IMR-90 (cell line): ENCODE data around the gene MS4A12. TPM values are rescaled to one million over a fixed set of nuclear protein-coding genes. Genes with fewer than 3 reads are reported as not detected.

ENCODE experiments used
- ATAC-seq: fragments of 200-7000 bp; cut with Tn5 transposase; 2 replicates; pipeline ENCODE4 v1.9.1; 2020; ENCODE audit warnings: low read depth, mild to moderate bottlenecking, moderate library complexity
- BruUV-seq: library from RNA; stranded (reverse); fragments of 400-500 nt; replicated peaks from 2 replicates; lab custom pipeline; 2021; lab: Mats Ljungman, UMichigan
- CTCF ChIA-PET: fragments of 300-600 bp; formaldehyde crosslinking; extraction: SDS; loops from one replicate; lab custom pipeline; 2021; ENCODE audit warnings: antibody characterized with exemption; lab: Yijun Ruan, JAX
- POLR2A ChIA-PET: fragments of 300-600 bp; sonication (Branson Sonifier 250); formaldehyde crosslinking; loops from one replicate; lab custom pipeline; 2022; ENCODE audit warnings: antibody characterized with exemption; ENCODE audit not compliant: unreplicated experiment; lab: Charles Lee
- DNase-seq: peaks from one replicate; pipeline ENCODE4 v3.0.0; 2013
- H2AFZ ChIP-seq: replicated peaks from 2 replicates; pipeline ENCODE3; 2013; ENCODE audit warnings: low read length, mild to moderate bottlenecking; ENCODE audit not compliant: poor library complexity
- H2AK5ac ChIP-seq: 2 replicates; pipeline ENCODE4 v1.6.1; 2013; ENCODE audit warnings: low read depth, low read length, inconsistent platforms
- H2AK9ac ChIP-seq: replicated peaks from 2 replicates; pipeline ENCODE3; 2013; ENCODE audit warnings: mild to moderate bottlenecking, low read depth, low read length, moderate library complexity; ENCODE audit not compliant: poor library complexity
- H2BK120ac ChIP-seq: 2 replicates; pipeline ENCODE4 v1.6.1; 2013; ENCODE audit warnings: low read depth, low read length, inconsistent platforms
- H2BK15ac ChIP-seq: 3 replicates; pipeline ENCODE4 v1.6.1; 2013; ENCODE audit warnings: low read depth, low read length, inconsistent platforms
- H2BK20ac ChIP-seq: 2 replicates; pipeline ENCODE4 v1.6.1; 2013; ENCODE audit warnings: low read depth, mild to moderate bottlenecking, inconsistent platforms, low read length, moderate library complexity
- H2BK5ac ChIP-seq: 2 replicates; pipeline ENCODE4 v1.6.1; 2013; ENCODE audit warnings: mild to moderate bottlenecking, low read depth, low read length, inconsistent platforms; ENCODE audit not compliant: poor library complexity, severe bottlenecking
- H3K14ac ChIP-seq: replicated peaks from 2 replicates; pipeline ENCODE4 v1.6.1; 2013; ENCODE audit warnings: low read depth, low read length, inconsistent platforms
- H3K18ac ChIP-seq: 2 replicates; pipeline ENCODE4 v1.6.1; 2013; ENCODE audit warnings: low read depth, low read length, control low read depth
- H3K23ac ChIP-seq: 2 replicates; pipeline ENCODE4 v1.6.1; 2013; ENCODE audit warnings: low read depth, low read length, inconsistent platforms
- H3K27ac ChIP-seq: 2 replicates; pipeline ENCODE4 v1.5.1; 2013; ENCODE audit warnings: mild to moderate bottlenecking, control low read depth, low read length; ENCODE audit not compliant: insufficient read depth
- H3K27me3 ChIP-seq: 2 replicates; pipeline ENCODE4 v1.6.1; 2013; ENCODE audit warnings: low read length; ENCODE audit not compliant: control insufficient read depth, insufficient read depth
- H3K36me3 ChIP-seq: 2 replicates; pipeline ENCODE4 v1.6.1; 2013; ENCODE audit warnings: low read length, mixed read lengths; ENCODE audit not compliant: control insufficient read depth, insufficient read depth
- H3K4ac ChIP-seq: 2 replicates; pipeline ENCODE4 v1.6.1; 2013; ENCODE audit warnings: low read depth, low read length, inconsistent platforms
- H3K4me1 ChIP-seq: 2 replicates; pipeline ENCODE4 v1.6.1; 2013; ENCODE audit warnings: low read length, mixed read lengths; ENCODE audit not compliant: control insufficient read depth, insufficient read depth
- H3K4me2 ChIP-seq: 2 replicates; pipeline ENCODE4 v1.6.1; 2013; ENCODE audit warnings: low read depth, mild to moderate bottlenecking, control low read depth, low read length, moderate library complexity
- H3K4me3 ChIP-seq: 2 replicates; pipeline ENCODE4 v1.5.1; 2013; ENCODE audit warnings: low read depth, mild to moderate bottlenecking, control low read depth, low read length, moderate library complexity; ENCODE audit not compliant: insufficient read depth
- H3K56ac ChIP-seq: 2 replicates; pipeline ENCODE4 v1.6.1; 2013; ENCODE audit warnings: low read length, inconsistent platforms; ENCODE audit not compliant: insufficient read depth; ENCODE audit errors: extremely low read depth
- H3K79me1 ChIP-seq, 2 experiments: 2 replicates each; pipeline ENCODE4 v1.6.1; 2013; ENCODE audit warnings: low read length in 2 of 2, inconsistent platforms in 1 of 2, low read depth in 1 of 2
- H3K9ac ChIP-seq: 2 replicates; pipeline ENCODE4 v1.6.1; 2013; ENCODE audit warnings: low read depth, low read length, control low read depth
- H3K9me1 ChIP-seq: 2 replicates; pipeline ENCODE4 v1.6.1; 2013; ENCODE audit warnings: low read length, inconsistent platforms; ENCODE audit not compliant: insufficient read depth
- H3K9me3 ChIP-seq: 2 replicates; pipeline ENCODE4 v1.6.1; 2013; ENCODE audit warnings: low read length; ENCODE audit not compliant: control insufficient read depth, insufficient read depth
- H4K20me1 ChIP-seq: 2 replicates; pipeline ENCODE4 v1.6.1; 2013; ENCODE audit warnings: low read length, inconsistent platforms; ENCODE audit not compliant: insufficient read depth
- H4K5ac ChIP-seq: 2 replicates; pipeline ENCODE4 v1.6.1; 2013; ENCODE audit warnings: mild to moderate bottlenecking, low read depth, low read length, control low read depth
- H4K8ac ChIP-seq, 2 experiments: 2 replicates each; pipeline ENCODE4 v1.6.1; 2013; ENCODE audit warnings: low read depth in 2 of 2, low read length in 2 of 2, control low read depth in 1 of 2, inconsistent platforms in 1 of 2
- H4K91ac ChIP-seq: 2 replicates; pipeline ENCODE4 v1.6.1; 2013; ENCODE audit warnings: low read depth, low read length, inconsistent platforms; ENCODE audit not compliant: insufficient read depth
- BHLHE40 ChIP-seq: fragments of 150-350 bp; IDR thresholded peaks from 2 replicates; pipeline ENCODE4 v1.6.1; 2016; ENCODE audit warnings: mild to moderate bottlenecking, low read depth, low read length
- CHD1 ChIP-seq: IDR thresholded peaks from 2 replicates; pipeline ENCODE4 v1.6.1; 2012; ENCODE audit warnings: low read depth, low read length, improper control_type of control experiment
- ELK1 ChIP-seq: fragments of 150-350 bp; IDR thresholded peaks from 2 replicates; pipeline ENCODE4 v1.6.1; 2016; ENCODE audit warnings: low read depth, mild to moderate bottlenecking, low read length, moderate library complexity, borderline replicate concordance
- FOS ChIP-seq: fragments of 150-350 bp; IDR thresholded peaks from 2 replicates; pipeline ENCODE4 v1.6.1; 2016; ENCODE audit warnings: low read depth, low read length
- MAFK ChIP-seq: IDR thresholded peaks from 2 replicates; pipeline ENCODE4 v1.6.1; 2012; ENCODE audit warnings: low read depth, low read length, improper control_type of control experiment
- MAZ ChIP-seq: IDR thresholded peaks from 2 replicates; pipeline ENCODE4 v1.6.1; 2012; ENCODE audit warnings: low read depth, mild to moderate bottlenecking, low read length, improper control_type of control experiment, moderate library complexity, borderline replicate concordance
- MXI1 ChIP-seq: IDR thresholded peaks from 2 replicates; pipeline ENCODE4 v1.6.1; 2012; ENCODE audit warnings: low read depth, mild to moderate bottlenecking, low read length, moderate library complexity, borderline replicate concordance
- NFE2L2 ChIP-seq: fragments of 150-350 bp; IDR thresholded peaks from 2 replicates; pipeline ENCODE4 v1.6.1; 2016; ENCODE audit warnings: low read depth, mild to moderate bottlenecking, low read length
- POLR2A ChIP-seq: IDR thresholded peaks from 2 replicates; pipeline ENCODE4 v1.6.1; 2012; ENCODE audit warnings: mild to moderate bottlenecking, low read depth, low read length
- RAD21 ChIP-seq: IDR thresholded peaks from 2 replicates; pipeline ENCODE4 v1.6.1; 2012; ENCODE audit warnings: low read length, improper control_type of control experiment
- RFX5 ChIP-seq: IDR thresholded peaks from 2 replicates; pipeline ENCODE4 v1.8.0; 2012; ENCODE audit warnings: low read depth, mild to moderate bottlenecking, low read length, moderate library complexity
- SMC3 ChIP-seq: fragments of 150-350 bp; IDR thresholded peaks from 2 replicates; pipeline ENCODE4 v1.6.1; 2016; ENCODE audit warnings: low read depth, mild to moderate bottlenecking, antibody characterized with exemption, low read length, moderate library complexity
- WGBS, 2 experiments: methylation state at CpG; one replicate each; pipeline versions ENCODE4 v1.1.5 to v1.1.7; 2013; ENCODE audit warnings: missing lambda C conversion rate in 2 of 2; ENCODE audit not compliant: insufficient read length in 1 of 2; ENCODE audit errors: extremely low coverage in 2 of 2; 5-methylcytosine and 5-hydroxymethylcytosine counted together
- dilution Hi-C: fragments of 300-500 bp; cut with HindIII; formaldehyde crosslinking; loops from one replicate; pipeline ENCODE4 v1.14.3; 2018; ENCODE audit warnings: low sequenced_read_pairs; ENCODE audit not compliant: unreplicated experiment
- in situ Hi-C: fragments of 300-500 bp; cut with MboI; formaldehyde crosslinking; loops from 3 replicates; pipeline ENCODE4 v1.14.3; 2019; ENCODE audit warnings: low sequenced_read_pairs, inconsistent platforms, mixed read lengths
- intact Hi-C: fragments of 100-400 bp; cut with micrococcal nuclease; formaldehyde crosslinking; loops from 2 replicates; pipeline ENCODE4 v1.10.0; 2022
- polyA plus RNA-seq, 3 experiments: library from polyadenylated mRNA; depleted of rRNA; stranded (reverse); fragments of >200 nt; gene quantifications; 2 replicates each; pipeline ENCODE4 v1.2.3, GENCODE V29; 2012; ENCODE audit warnings: low replicate concordance in 1 of 3
- total RNA-seq: library from RNA; depleted of rRNA; stranded (reverse); fragments of >200 nt; gene quantifications from 2 replicates; pipeline ENCODE4 v1.2.3, GENCODE V29; 2012
- TF ChIP-seq, protein P1 (sequence below): conservative IDR thresholded peaks from 2 replicates; pipeline ENCODE4 v1.5.1; 2012; ENCODE audit warnings: mild to moderate bottlenecking, low read depth, low read length, improper control_type of control experiment
- TF ChIP-seq, protein P2 (sequence below): fragments of 150-350 bp; IDR thresholded peaks from 2 replicates; pipeline ENCODE4 v1.6.1; 2017; ENCODE audit warnings: mild to moderate bottlenecking, antibody characterized with exemption, low read length, low read depth

Gene MS4A12
- total and polyA plus RNA-seq, 2 of the 4 experiments (the other 2 are of a cell fraction), result not detected

GRCh38 chr11:60498399-60498798 lies 5.8 kb downstream of the MS4A12 start:
- H4K8ac ChIP-seq, result no peak overlapping the region
- H2AK9ac ChIP-seq, result no peak overlapping the region
- dilution Hi-C loops (no loop called here), in situ Hi-C loops (no loop called here), intact Hi-C loops (no loop called here)
- H3K14ac ChIP-seq, result no peak overlapping the region
- no peak for ATAC-seq
- no peak overlapping the region for H3K4me3 ChIP-seq
- no peak overlapping the region for H3K23ac ChIP-seq
- H3K9ac ChIP-seq, result no peak overlapping the region
- H2BK120ac ChIP-seq, result no peak overlapping the region
- H2BK20ac ChIP-seq, result no peak overlapping the region
- ChIA-PET POLR2A (no interaction called here), CTCF (no interaction called here)
- peaks cover 6% of the 10 kb centered on the region; the same call in 1 of the 2 replicates for H3K9me3 ChIP-seq
- no peak overlapping the region for H4K91ac ChIP-seq
- H2BK15ac ChIP-seq, result no peak overlapping the region
- no peak for DNase-seq
- H3K56ac ChIP-seq, result no peak overlapping the region
- H3K4me2 ChIP-seq, result no peak overlapping the region
- H2BK5ac ChIP-seq, result no peak overlapping the region
- TF ChIP-seq NFE2L2, result no peak
- no peak for TF ChIP-seq ELK1
- no peak for TF ChIP-seq POLR2A
- no peak for TF ChIP-seq RFX5
- TF ChIP-seq, protein P1, sequence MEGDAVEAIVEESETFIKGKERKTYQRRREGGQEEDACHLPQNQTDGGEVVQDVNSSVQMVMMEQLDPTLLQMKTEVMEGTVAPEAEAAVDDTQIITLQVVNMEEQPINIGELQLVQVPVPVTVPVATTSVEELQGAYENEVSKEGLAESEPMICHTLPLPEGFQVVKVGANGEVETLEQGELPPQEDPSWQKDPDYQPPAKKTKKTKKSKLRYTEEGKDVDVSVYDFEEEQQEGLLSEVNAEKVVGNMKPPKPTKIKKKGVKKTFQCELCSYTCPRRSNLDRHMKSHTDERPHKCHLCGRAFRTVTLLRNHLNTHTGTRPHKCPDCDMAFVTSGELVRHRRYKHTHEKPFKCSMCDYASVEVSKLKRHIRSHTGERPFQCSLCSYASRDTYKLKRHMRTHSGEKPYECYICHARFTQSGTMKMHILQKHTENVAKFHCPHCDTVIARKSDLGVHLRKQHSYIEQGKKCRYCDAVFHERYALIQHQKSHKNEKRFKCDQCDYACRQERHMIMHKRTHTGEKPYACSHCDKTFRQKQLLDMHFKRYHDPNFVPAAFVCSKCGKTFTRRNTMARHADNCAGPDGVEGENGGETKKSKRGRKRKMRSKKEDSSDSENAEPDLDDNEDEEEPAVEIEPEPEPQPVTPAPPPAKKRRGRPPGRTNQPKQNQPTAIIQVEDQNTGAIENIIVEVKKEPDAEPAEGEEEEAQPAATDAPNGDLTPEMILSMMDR, result no peak
- TF ChIP-seq MAFK, result no peak
- TF ChIP-seq, protein P2, sequence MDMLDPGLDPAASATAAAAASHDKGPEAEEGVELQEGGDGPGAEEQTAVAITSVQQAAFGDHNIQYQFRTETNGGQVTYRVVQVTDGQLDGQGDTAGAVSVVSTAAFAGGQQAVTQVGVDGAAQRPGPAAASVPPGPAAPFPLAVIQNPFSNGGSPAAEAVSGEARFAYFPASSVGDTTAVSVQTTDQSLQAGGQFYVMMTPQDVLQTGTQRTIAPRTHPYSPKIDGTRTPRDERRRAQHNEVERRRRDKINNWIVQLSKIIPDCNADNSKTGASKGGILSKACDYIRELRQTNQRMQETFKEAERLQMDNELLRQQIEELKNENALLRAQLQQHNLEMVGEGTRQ, result no peak
- no peak for TF ChIP-seq SMC3
- TF ChIP-seq BHLHE40, result no peak
- TF ChIP-seq MAZ, result no peak
- TF ChIP-seq MXI1, result no peak
- no peak for TF ChIP-seq RAD21
- no peak for TF ChIP-seq FOS
- TF ChIP-seq CHD1, result no peak
- no peak overlapping the region for H4K5ac ChIP-seq
- H3K9me1 ChIP-seq, result no peaks in the 10 kb centered on the region
- H2AK5ac ChIP-seq, result no peak overlapping the region
- H3K27ac ChIP-seq, result no peak overlapping the region
- no peaks in the 10 kb centered on the region for H3K79me1 ChIP-seq
- H3K4me1 ChIP-seq, result no peaks in the 10 kb centered on the region
- no TSS peak for BruUV-seq
- H2AFZ ChIP-seq, result no peak overlapping the region
- no peaks in the 10 kb centered on the region for H3K36me3 ChIP-seq
- H4K20me1 ChIP-seq, result no peaks in the 10 kb centered on the region
- H3K18ac ChIP-seq, result no peak overlapping the region
- WGBS, 2 experiments, result no CpG with 5 or more reads among the region's 2 CpGs
- H3K27me3 ChIP-seq, result no peaks in the 10 kb centered on the region
- no peak overlapping the region for H3K4ac ChIP-seq
